GM23248 (cell line): Measurements from ENCODE around the gene HES4.

Source experiments
- EZH2 ChIP-seq: fragments of 200-600 bp; sonication (generic); IDR thresholded peaks from 2 replicates; pipeline ENCODE4 v1.6.1; 2018; ENCODE audit warnings: antibody characterized with exemption, mild to moderate bottlenecking; ENCODE audit not compliant: insufficient read depth, poor library complexity, severe bottlenecking
- EZH2phosphoT487 ChIP-seq: fragments of 200-600 bp; sonication (generic); IDR thresholded peaks from 2 replicates; pipeline ENCODE4 v1.6.1; 2018; ENCODE audit warnings: antibody characterized with exemption, moderate library complexity, mild to moderate bottlenecking, low read depth; ENCODE audit not compliant: insufficient read depth

DNA sequence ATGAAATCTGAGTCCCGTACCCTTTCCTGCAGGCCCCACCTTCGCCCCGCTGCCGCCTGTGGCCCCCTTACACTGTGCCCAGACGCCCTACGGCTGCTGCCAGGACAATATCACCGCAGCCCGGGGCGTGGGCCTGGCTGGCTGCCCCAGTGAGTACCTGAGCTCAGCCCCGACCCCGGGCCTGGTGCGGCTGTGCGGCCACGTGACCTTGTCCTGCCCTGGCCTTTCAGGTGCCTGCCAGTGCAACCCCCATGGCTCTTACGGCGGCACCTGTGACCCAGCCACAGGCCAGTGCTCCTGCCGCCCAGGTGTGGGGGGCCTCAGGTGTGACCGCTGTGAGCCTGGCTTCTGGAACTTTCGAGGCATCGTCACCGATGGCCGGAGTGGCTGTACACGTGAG lies 45.2 kb upstream of the HES4 start:
- TF ChIP-seq EZH2 (no peak), EZH2phosphoT487 (no peak)
